Daoy (cell line): ENCODE data around the gene ACTR3C. TPM values are rescaled to one million over a fixed set of nuclear protein-coding genes. Genes with fewer than 3 reads are reported as not detected.

Experiments used
- DNase-seq: peaks from one replicate; pipeline ENCODE4 v3.0.0-alpha.2; 2015; ENCODE audit warnings: low read depth
- total RNA-seq: library from RNA; depleted of rRNA; stranded (reverse); fragments of >200 nt; shearing (Covaris generic); gene quantifications from 2 replicates; pipeline ENCODE4 v1.2.3, GENCODE V29; 2014; rRNA removed

ACTR3C gene
- total RNA-seq = 0.06 and 2.7 TPM in 2 replicates

DNA sequence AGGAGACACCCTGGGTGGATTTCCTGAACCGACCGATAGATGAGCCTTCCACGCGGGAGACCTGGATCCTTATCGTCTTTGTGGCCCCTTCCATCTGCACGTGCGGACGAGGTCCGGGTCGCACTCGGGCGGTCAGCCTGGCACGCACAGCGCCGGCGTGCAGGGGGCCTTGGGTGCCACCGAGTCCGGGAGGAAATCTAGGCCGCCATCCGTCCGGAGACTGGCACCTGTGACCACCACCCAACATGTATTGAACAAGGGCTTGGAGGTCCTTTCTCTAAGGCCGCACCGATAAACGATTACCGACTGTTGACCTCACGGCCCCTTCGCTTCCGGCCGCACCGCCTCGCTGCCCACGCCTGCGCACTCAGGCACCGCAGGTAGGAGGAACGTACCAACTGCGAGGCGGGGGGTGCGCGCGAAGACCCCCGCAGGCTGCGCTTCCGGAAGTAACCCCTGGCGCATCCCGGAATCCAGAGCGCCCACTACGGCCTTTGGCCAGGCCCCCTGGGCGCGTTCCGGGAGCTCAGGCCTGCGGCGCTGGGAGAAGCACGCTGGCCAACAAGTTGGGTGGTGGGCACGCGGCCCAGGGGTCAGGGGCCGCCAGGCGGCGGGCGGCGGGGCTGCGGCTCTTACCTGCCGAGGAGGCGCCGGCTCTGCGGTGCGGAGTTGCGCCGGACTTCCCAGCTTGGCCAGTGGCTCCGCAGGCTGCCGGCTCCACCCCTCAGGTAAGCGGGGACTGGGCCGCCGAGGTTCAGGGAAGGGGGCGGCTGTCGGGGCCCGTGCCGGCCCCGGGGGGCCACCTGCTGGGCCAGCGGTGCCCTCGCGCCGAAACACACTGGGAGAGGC lies at the start of gene ACTR3C, which contains the start of gene LRRC61:
Gene ACTR3C (minus strand): TSS at position 713 of the 849 bp plus-strand sequence. CDS start 28,249 bp downstream, outside the sequence.
Gene LRRC61 (plus strand): TSS at position 523 of the 849 bp plus-strand sequence. CDS start 13,507 bp downstream, outside the sequence.
- DNase-seq = no peak

DNA sequence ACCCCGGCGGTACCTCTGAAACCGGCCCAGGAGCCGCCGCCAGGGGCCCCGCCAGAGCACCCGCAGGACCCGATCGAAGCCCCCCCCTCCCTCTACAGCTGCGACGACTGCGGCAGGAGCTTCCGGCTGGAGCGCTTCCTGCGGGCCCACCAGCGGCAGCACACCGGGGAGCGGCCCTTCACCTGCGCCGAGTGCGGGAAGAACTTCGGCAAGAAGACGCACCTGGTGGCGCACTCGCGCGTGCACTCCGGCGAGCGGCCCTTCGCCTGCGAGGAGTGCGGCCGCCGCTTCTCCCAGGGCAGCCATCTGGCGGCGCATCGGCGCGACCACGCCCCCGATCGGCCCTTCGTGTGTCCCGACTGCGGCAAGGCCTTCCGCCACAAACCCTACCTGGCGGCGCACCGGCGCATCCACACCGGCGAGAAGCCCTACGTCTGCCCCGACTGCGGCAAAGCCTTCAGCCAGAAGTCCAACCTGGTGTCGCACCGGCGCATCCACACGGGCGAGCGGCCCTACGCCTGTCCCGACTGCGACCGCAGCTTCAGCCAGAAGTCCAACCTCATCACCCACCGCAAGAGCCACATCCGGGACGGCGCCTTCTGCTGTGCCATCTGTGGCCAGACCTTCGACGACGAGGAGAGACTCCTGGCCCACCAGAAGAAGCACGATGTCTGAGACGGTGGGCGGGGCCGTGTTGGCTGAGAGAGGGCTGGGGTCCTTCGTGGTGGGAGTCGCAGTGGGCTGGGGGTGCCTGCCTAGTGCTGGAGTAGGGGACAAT lies 49.1 kb upstream of the ACTR3C start:
- no peak for DNase-seq

DNA sequence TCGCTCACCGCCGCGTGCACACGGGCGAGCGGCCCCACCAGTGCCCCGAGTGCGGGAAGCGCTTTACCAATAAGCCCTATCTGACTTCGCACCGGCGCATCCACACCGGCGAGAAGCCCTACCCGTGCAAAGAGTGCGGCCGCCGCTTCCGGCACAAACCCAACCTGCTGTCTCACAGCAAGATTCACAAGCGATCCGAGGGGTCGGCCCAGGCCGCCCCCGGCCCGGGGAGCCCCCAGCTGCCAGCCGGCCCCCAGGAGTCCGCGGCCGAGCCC lies 48.6 kb upstream of the ACTR3C start:
- no peak for DNase-seq

DNA sequence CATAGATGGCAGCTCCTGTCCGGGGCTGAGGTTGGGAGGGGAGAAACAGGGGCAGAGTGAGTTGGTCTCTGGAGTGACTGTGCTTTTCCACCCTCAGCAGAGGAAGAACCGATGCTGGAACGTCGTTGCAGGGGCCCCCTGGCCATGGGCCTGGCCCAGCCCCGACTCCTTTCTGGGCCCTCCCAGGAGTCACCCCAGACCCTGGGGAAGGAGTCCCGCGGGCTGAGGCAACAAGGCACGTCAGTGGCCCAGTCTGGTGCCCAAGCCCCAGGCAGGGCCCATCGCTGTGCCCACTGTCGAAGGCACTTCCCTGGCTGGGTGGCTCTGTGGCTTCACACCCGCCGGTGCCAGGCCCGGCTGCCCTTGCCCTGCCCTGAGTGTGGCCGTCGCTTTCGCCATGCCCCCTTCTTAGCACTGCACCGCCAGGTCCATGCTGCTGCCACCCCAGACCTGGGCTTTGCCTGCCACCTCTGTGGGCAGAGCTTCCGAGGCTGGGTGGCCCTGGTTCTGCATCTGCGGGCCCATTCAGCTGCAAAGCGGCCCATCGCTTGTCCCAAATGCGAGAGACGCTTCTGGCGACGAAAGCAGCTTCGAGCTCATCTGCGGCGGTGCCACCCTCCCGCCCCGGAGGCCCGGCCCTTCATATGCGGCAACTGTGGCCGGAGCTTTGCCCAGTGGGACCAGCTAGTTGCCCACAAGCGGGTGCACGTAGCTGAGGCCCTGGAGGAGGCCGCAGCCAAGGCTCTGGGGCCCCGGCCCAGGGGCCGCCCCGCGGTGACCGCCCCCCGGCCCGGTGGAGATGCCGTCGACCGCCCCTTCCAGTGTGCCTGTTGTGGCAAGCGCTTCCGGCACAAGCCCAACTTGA lies 48.0 kb upstream of the ACTR3C start:
- no peak for DNase-seq

DNA sequence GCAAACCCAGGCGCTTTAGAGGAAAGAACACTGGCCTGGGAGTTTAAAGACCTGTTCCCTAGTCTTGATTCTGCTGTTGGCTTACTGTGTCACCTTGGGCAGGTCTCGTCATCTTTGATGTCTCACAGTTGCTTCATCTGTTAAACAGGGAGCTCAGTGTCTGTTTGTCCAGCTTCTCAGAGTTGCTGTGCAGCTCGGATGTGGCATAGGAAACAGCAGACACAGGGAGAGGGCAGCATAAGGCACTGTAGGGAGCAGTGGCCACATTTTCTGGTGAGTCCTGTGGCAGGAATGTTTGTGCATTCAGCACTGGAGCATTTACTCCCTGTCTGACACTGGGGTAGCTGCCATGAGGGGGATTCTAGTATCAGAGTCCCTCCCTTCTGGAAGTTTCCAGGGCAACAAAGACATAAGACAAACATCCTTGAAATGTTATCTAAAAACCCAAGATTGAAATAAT lies 47.3 kb upstream of the ACTR3C start:
- no peak for DNase-seq

DNA sequence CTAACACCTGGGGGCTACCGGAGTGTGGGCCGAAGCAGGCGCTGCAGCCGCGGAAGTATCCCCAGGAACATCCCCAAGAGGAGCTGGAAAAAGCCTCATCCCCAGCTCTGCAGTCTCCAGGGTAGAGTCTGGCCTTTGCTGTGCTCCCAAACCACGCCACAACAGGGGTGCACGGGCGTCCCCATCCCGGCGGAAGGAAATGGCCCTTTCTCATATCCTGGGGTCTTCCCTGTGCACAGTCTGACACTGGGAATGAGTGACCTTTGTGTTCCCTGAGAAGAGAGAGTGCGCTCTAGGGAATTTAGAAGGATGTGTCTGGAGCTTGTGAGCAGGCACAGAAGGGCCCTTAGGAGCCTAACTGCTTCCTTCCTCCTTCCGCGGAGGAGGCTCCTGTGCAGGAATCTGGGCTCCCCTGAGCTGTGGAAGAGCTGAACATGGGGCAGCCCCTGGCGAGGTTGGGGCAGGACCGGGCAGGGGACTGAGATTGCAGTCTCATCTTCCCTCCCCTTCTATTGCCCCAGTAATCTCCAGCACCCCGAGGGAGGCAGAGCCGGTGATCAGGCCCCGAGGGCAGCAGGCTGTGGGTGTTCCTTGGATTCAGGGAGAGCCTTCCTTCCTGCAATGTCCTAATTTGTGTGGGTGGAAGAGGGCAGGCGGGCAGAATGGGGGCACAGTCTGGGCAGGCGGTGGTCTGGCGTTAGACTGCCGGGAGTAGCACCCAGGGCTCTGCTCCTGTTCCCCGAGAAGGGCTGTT lies 46.6 kb upstream of the ACTR3C start:
- DNase-seq = no peak

DNA sequence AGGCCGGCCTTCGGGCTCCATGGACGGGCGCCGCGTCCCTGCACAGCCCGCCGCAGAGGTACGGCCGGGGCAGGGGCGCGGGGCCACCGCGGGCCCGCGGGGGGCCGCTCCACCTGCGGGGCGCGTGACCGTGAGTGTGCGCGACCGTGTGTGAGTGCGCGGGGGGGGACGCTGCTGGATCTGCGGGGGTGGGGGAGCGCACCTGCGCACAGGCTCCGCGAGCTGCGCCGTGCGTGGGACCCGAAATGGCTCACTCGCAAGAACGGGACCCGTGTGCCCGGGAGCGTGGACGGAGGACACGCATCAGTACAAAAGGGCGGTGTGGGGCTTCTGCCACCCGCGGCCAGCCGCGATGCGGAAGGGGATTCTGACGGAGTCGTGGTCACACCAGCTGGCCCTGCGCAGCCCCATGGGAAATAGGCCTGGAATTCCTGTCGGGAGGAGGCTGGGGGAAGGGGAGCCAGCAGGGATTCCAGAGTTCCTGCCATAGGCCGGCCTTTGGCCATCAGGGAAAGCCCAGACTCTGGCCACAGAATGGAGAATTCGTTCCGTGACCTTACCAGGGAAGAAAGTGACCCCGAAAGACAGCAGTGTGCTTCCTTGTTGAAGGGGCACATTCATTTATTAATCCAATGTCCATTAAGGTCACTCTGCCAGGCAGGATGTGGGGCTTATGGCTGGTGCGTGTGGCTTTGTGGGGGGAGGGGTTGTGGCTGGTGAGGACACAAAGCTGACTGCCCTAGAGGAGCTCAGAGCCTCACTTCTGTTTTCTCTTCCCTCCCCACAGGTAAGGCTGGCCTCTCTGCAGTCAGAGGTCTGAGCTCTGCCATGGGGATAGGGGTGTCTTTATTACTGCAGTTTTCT lies 45.8 kb upstream of the ACTR3C start:
- DNase-seq = peak; percentile 79

DNA sequence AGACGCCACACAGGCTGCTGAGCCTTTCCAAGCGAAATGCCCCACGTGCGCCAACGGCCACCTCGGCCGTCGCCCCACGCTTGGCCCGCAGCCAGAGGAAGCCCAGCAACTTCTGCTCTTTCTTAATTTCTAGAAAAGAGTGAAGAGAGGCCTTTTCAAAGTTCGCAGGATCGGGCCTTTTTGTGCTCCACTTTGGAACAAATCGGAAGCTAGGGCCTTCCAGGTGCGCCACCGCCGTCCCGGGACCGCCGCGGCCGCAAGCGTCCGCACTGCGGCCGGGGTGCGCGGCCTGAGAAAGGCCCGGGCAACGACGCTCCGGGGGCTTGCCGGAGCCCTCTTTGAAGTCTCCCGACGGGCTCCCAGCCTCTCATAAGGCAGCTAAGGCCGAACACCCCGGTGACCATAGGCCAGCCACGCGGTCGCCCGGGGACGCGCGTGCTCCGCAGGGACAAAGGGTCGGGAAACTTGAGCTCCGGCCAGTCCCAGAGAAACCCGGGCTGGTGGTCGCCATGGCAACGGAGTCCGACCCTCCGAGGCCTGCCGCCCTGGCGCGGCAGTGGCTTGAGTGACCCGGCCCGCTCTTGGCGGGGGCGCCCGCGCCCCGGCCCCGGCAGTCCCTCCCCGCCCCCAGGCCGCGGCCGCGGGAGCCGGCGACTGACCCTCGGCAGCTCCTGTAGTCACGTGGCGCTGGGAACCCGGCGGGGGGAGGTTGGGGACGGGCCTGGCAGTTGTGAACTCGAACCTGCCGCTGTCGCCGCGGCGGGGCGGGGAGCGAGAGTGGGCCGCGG lies 44.9 kb upstream of the ACTR3C start, which contains the start of gene REPIN1:
Gene REPIN1 (plus strand): TSS at position 727 of the 788 bp plus-strand sequence. CDS start 890 bp downstream, outside the sequence.
- DNase-seq = peak; percentile 94

DNA sequence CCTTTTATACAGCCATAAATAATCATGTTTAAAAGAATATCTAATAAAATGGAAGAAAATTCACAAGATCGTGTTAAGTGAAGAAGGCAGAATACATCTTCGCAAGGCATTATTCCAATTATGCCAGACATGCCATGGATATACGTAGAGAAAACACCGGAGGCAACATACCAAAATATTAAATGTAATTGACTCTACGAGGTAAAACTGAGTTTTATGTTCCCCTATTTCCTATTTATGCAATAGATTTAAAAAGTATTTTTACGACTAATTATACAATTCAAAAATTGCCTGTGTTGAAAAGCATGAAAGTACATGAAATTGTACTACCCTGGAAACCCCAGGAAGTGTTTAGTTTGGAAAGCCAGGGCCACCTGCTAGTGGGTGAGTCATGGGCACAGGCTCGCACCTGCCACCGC lies 44.3 kb upstream of the ACTR3C start:
- DNase-seq = no peak

DNA sequence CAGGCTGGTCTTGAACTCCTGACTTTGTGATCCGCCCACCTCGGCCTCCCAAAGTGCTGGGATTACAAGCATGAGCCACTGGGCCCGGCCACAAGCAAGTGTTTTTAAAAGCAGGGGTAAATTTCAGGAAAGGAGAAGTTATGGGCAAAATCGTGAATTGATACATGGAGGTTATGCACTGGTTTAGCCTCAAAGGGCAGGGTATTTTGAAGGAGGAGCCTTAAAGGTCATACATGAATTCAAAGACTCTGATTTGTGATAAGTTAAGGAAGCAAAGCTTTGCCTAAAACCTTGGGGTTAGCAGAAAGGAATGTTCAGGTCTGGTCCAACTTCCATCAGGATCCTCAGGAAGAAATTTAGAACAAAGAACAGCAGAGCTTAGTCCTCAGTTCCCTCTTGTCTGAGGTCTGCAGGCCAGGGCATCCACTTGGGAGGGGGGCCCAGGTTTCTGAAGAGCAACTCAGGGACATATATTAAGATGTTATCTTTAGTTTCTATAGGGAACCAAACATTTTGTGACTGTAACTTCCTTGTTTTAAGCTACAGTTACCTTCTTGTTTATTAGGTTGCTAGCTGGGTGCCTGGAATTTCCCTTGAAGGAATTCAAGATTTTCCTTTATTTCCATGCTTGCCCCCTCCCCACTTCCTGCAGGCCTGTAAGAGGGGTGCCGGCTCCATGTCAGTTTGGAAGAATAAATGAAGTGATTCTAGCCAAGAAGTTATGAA lies 42.5 kb upstream of the ACTR3C start:
- DNase-seq = no peak

DNA sequence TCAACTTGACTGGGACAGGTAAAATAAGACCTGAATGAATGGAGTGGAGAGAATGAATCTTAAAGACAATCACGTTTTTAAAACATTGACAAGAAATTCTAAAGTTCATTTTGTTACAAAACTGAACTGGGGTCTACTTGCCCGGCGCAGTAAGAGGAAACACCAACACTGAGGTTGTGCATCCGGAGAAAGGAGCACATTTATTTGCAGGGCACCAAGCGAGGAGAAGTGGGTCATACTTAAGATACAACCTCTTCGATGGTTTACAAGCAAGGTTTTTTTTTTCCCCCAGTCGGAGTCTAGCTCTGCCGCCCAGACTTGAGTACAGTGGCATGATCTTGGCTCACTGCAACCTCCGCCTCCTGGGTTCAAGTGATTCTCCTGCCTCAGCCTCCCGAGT lies 41.8 kb upstream of the ACTR3C start:
- DNase-seq = no peak

DNA sequence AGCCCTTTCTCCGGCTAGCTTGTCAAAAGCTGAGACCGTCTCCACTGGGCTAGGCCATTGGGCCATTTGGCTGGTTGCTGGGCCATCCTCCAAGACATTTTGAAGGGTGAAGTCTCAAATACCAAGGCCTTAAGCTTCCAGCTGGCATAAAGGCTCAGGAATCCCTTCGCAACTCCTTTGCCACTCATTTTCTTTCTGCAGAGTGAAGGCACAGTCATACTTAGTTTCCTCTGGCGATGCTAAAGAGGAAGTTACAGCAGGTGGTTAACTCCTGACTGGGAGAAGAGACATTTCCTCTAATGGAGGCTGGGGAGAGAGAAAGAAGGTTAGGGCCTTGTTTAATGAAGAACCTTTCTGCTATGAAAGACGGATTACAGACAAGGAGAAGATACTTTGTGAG lies 40.5 kb upstream of the ACTR3C start:
- DNase-seq = no peak

DNA sequence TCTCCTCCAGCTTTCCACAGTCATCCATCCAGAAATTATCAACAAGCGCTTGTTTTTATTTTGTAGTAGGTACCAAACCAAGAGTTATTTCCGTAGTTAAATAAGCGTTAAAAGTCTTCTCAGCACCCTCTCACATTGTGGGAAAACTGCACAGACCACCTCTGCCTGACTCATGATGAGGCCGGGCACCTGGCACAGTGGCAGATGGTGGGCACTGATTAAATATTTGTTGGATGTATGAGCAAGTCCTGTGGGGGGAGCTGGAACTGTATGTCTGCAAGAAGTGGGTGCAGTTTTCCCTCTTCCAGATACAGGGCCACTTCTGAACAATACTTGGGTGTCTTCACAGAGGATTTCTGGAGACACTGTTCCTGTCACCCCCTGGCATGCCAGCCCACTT lies 40.0 kb upstream of the ACTR3C start:
- peak; percentile 67 for DNase-seq

DNA sequence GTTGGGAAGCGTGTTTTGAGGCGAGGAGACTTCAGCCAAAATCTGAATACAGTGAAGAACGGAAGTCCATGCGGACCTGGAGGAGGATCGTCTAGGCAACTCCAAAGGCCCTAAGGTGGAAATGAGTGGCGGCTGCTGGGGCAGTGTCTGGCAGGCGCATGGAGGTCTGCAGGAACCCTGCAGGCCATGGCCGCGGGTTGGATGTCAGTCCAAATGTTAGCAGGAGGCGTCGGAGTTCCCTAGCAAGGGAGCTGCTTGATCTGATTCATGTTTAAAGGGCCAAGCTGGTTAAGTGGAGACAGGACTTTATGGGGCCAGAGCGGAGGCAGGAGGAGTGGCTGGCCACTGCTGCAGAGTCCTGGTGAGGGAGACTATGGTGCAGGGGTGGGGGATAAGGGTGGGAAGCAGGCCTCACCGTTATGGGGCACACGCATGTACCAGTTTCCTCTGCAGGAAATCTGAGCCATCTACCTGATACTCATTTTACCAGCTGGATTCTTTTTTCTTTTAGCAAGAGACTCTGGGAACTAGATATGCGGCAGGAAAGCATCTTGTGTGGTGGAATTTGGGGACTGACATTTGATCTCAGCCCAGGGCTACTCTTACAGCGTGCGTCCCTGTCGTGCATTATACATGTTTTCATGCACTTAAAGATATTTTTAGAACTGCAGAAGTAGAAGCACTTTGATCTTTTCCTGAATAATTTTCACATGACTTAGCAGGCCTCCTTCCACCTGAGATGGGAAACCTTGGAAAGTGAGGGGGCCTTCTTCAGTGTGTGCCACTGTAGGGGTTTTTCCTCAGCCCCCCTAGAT lies 38.7 kb upstream of the ACTR3C start:
- no peak for DNase-seq

DNA sequence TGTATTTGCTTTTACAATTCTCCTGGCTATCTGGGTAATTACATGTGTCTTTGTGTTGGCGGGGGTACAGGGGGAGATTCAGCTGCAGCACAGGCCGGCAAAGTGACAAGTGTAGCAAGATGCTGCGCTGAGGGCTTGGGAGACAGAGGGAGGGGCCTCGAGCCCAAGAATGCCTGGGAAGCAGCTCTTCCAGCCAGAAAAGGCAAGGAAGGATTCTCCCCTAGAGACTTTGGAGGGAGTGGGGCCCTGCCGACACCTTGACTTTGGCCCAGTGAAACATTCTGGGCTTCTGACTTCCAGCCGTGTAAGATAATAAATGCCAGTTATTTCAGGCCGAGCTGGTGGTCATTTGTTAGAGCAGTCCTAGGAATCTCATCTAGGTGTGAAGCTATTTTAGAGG lies 38.1 kb upstream of the ACTR3C start:
- no peak for DNase-seq

DNA sequence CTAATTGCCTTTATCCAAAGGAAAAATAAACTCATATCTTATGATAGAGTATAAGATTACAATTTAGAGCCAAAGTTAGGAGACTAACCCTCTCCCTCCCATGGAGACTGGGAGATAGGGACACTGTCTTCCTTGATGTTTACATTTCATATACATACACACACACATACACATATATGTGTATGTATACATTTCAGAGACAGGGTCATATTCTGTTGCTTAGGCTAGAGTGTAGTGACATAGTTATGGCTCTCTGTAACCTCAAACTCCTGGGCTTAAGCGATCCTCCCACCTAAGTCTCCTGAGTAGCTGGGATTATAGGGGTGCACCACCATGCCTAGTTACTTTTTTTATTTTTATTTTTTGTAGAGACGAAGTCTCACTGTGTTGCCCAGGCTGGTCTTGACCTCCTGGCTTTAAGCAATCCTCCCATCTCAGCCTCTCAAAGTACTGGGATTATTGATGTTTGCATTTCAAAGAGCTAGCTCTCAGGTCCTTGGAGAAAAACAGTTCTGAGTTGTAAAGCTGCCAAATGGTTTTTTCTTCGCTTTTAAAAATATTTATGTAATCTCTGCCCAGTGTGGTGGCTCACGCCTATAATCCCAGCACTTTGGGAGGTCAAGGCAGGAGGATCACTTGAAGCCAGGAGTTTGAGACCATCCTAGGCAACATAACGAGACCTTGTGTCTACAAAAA lies 37.2 kb upstream of the ACTR3C start:
- DNase-seq = no peak
